Gastrocnemius medialis (tissue), 4 donors: Measurements from ENCODE around the gene PTPA. TPM values are rescaled to one million over a fixed set of nuclear protein-coding genes. Genes with fewer than 3 reads are reported as not detected.
A peak's percentile ranks its signal among the peaks of the same experiment; 100 is the strongest.

Source experiments
- ATAC-seq, 2 donors: fragments of 150-250 bp; one replicate each; pipeline ENCODE4 v1.9.1; 2016
- DNase-seq, 2 donors: peaks; one replicate each; pipeline ENCODE4 v3.0.0-alpha.2; 2019
- H3K27ac ChIP-seq, 4 donors: fragments of 200-600 bp; sonication (generic); 1 replicate in 1 of 4; 2 replicates in 3 of 4; pipeline ENCODE4 v1.5.1; 2016 to 2018; ENCODE audit warnings: mild to moderate bottlenecking in 2 of 4, moderate library complexity in 1 of 4
- H3K27me3 ChIP-seq, 3 donors: fragments of 200-600 bp; sonication (generic) in 2 of 3; 1 replicate in 1 of 3; 2 replicates in 2 of 3; pipeline versions ENCODE4 v1.5.1 to v1.6.0; 2016 to 2019; ENCODE audit warnings: mild to moderate bottlenecking in 1 of 3, moderate library complexity in 1 of 3
- H3K36me3 ChIP-seq, 2 donors: fragments of 200-600 bp; sonication (generic) in 1 of 2; one replicate each; pipeline ENCODE4 v1.5.1; 2017 to 2018
- H3K4me1 ChIP-seq, 2 donors: fragments of 200-600 bp; sonication (generic) in 1 of 2; one replicate each; pipeline ENCODE4 v1.5.1; 2016 to 2017; ENCODE audit warnings: mild to moderate bottlenecking in 2 of 2
- H3K4me3 ChIP-seq, 4 donors: fragments of 200-600 bp; sonication (generic) in 3 of 4; 1 replicate in 1 of 4; 2 replicates in 3 of 4; pipeline ENCODE4 v1.5.1; 2016 to 2019; ENCODE audit warnings: mild to moderate bottlenecking in 2 of 4
- H3K9me3 ChIP-seq, 3 donors: fragments of 200-600 bp; sonication (generic) in 2 of 3; 1 replicate in 1 of 3; 2 replicates in 2 of 3; pipeline ENCODE4 v1.5.1; 2016 to 2019
- POLR2A ChIP-seq, 2 donors: fragments of 450-650 bp; IDR thresholded peaks; one replicate each; pipeline ENCODE4 v1.6.1; 2017; ENCODE audit warnings: antibody characterized with exemption in 2 of 2, mild to moderate bottlenecking in 2 of 2, moderate library complexity in 2 of 2
- in situ Hi-C, 4 donors: fragments of 200-750 bp; cut with MboI; loops; one replicate each; pipeline versions ENCODE4 v1.15.0 to v1.8.0; 2017; ENCODE audit warnings: low sequenced_read_pairs in 4 of 4
- intact Hi-C: fragments of 100-400 bp; cut with DNase I; formaldehyde crosslinking; loops from one replicate; pipeline ENCODE4 v1.15.1; 2023; ENCODE audit warnings: low total_unique reads
- total RNA-seq, 4 donors: library from RNA; depleted of rRNA; stranded (reverse); fragments of >200 nt; gene quantifications; one replicate each; pipeline versions ENCODE4 v1.1.0 to v1.2.3, GENCODE V29; 2016
- TF ChIP-seq, protein P1 (sequence below), 5 experiments: fragments of 450-650 bp in 3 of 5; fragments of 200-600 bp in 2 of 5; sonication (generic) in 2 of 5; IDR thresholded peaks in 4 of 5; conservative IDR thresholded peaks in 1 of 5; 1 replicate in 4 of 5; 2 replicates in 1 of 5; pipeline ENCODE4 v1.5.1; 2016 to 2019; ENCODE audit warnings: antibody characterized with exemption in 5 of 5, mild to moderate bottlenecking in 3 of 5, moderate library complexity in 3 of 5

PTPA gene
- total RNA-seq, 4 donors from 2014 or later: 37.6 to 71.6 (median 53.5) TPM

- ATAC-seq (no peak), DNase-seq (no peak)
- Histone ChIP-seq H3K4me3 (no peak overlapping the region), H3K27me3 (peaks cover 0 to 5% (median 5%) of the 10 kb centered on the region in 3 donors), H3K4me1 (peaks cover 17 to 28% of the 10 kb centered on the region in 2 donors), H3K9me3 (no peaks in the 10 kb centered on the region), H3K27ac (no peak overlapping the region), H3K36me3 (no peaks in the 10 kb centered on the region)
- intact Hi-C loops (no loop called here), in situ Hi-C loops (no loop called here)
- TF ChIP-seq, protein P1, sequence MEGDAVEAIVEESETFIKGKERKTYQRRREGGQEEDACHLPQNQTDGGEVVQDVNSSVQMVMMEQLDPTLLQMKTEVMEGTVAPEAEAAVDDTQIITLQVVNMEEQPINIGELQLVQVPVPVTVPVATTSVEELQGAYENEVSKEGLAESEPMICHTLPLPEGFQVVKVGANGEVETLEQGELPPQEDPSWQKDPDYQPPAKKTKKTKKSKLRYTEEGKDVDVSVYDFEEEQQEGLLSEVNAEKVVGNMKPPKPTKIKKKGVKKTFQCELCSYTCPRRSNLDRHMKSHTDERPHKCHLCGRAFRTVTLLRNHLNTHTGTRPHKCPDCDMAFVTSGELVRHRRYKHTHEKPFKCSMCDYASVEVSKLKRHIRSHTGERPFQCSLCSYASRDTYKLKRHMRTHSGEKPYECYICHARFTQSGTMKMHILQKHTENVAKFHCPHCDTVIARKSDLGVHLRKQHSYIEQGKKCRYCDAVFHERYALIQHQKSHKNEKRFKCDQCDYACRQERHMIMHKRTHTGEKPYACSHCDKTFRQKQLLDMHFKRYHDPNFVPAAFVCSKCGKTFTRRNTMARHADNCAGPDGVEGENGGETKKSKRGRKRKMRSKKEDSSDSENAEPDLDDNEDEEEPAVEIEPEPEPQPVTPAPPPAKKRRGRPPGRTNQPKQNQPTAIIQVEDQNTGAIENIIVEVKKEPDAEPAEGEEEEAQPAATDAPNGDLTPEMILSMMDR (IDR thresholded peaks at IDR 0.05 in 4 of 5, conservative IDR thresholded peaks at IDR 0.05 in 1 of 5): no peak
- TF ChIP-seq POLR2A (IDR thresholded peaks at IDR 0.05): no peak
Observed at GRCh38 chr9:129171993-129172751, 61.0 kb downstream of the PTPA start.

- no peak overlapping the region for H3K4me3 ChIP-seq
- H3K36me3 ChIP-seq: no peaks in the 10 kb centered on the region
- intact Hi-C loops (no loop called here), in situ Hi-C loops (no loop called here)
- H3K27me3 ChIP-seq: peaks cover 0 to 5% (median 5%) of the 10 kb centered on the region in 3 donors
- ATAC-seq (no peak), DNase-seq (no peak)
- no peak overlapping the region for H3K27ac ChIP-seq
- peaks cover 10 to 25% of the 10 kb centered on the region in 2 donors for H3K4me1 ChIP-seq
- no peaks in the 10 kb centered on the region for H3K9me3 ChIP-seq
- TF ChIP-seq, protein P1 (IDR thresholded peaks at IDR 0.05 in 4 of 5, conservative IDR thresholded peaks at IDR 0.05 in 1 of 5): no peak
- TF ChIP-seq POLR2A (IDR thresholded peaks at IDR 0.05): no peak
Observed at GRCh38 chr9:129172816-129173215, 61.6 kb downstream of the PTPA start.

- TF ChIP-seq, protein P1 (IDR thresholded peaks at IDR 0.05 in 4 of 5, conservative IDR thresholded peaks at IDR 0.05 in 1 of 5): no peak
- no peak for TF ChIP-seq POLR2A (IDR thresholded peaks at IDR 0.05)
- no peak for ATAC-seq
- intact Hi-C loops: loop anchor here (1.0 to 2.0 kb wide), 3 partner anchors 31 to 437 kb away; no protein-coding TSS in a partner anchor
- no peak for DNase-seq
- peaks cover 0 to 5% (median 5%) of the 10 kb centered on the region in 3 donors for H3K27me3 ChIP-seq
- no peaks in the 10 kb centered on the region for H3K9me3 ChIP-seq
- in situ Hi-C loops: no loop called here
- H3K4me1 ChIP-seq: peaks cover 8 to 22% of the 10 kb centered on the region in 2 donors
- no peaks in the 10 kb centered on the region for H3K36me3 ChIP-seq
- H3K4me3 ChIP-seq: peak overlapping the region; percentile 63 to 86 (median 74)
- peak overlapping the region; percentile 85 to 93 (median 87) for H3K27ac ChIP-seq
Observed at GRCh38 chr9:129173296-129174101, 62.3 kb downstream of the PTPA start.

- peak; percentile 38 to 51 for ATAC-seq
- H3K36me3 ChIP-seq: no peaks in the 10 kb centered on the region
- in situ Hi-C loops: no loop called here
- H3K4me1 ChIP-seq: peaks cover 9 to 24% of the 10 kb centered on the region in 2 donors
- H3K4me3 ChIP-seq: peak overlapping the region; percentile 63 to 86 (median 74)
- no peaks in the 10 kb centered on the region for H3K9me3 ChIP-seq
- intact Hi-C loops: loop anchor here (1.0 to 2.0 kb wide), 3 partner anchors 31 to 436 kb away; no protein-coding TSS in a partner anchor
- H3K27me3 ChIP-seq: peaks cover 0 to 5% (median 5%) of the 10 kb centered on the region in 3 donors
- peak overlapping the region; percentile 85 to 93 (median 87) for H3K27ac ChIP-seq
- TF ChIP-seq, protein P1 (IDR thresholded peaks at IDR 0.05 in 4 of 5, conservative IDR thresholded peaks at IDR 0.05 in 1 of 5): peak; percentile 93 to 99 (median 95)
- TF ChIP-seq POLR2A (IDR thresholded peaks at IDR 0.05): peak in 1 of 2 donors; percentile 17
- DNase-seq: peak; percentile 74 to 82
Observed at GRCh38 chr9:129174102-129174723, 63.0 kb downstream of the PTPA start.
